ENCODE measurements around the gene AGO3. TPM values are rescaled to one million over a fixed set of nuclear protein-coding genes. Genes with fewer than 3 reads are reported as not detected.

Gene AGO3
- total RNA-seq, 1 donor from 2014 or later: 17.5 TPM

DNA sequence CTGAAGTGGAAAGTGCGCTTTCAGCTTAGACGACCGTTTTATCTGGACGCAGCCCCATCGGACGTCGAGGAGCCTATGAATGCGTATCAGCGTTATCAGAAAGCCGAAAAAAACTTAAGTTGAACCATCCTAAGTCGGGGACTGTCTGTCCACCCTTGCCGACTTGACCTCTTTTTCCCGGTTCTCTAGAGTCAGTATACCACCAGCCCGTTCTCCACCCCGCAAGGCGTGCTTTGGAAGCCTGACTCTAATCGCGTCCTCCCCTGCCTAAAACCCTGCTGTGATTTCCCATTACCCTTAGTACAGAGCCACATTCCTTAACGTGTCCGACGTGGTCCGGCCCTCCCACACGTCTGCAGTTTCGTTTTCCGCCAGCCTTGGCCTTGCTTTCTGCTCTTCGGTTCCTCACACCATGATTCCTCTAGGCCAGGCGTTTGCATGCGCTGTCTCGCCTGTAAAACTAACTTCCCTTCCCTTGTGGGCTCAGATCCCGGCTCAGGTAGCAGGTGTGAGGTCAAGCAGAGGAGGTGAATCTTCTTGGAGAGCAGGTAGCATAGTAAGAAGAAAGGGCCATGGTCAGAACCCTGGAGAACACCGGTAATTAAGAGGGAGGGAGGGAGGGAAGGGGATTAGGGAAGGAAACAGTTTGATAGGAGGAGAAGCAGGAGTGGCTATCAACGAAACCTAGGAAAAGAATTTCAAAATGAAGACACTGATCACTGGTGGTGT lies 158.7 kb downstream of the AGO3 start:
- DNase-seq (ENCODE audit: low spot score): no peak
- intact Hi-C loops (cut with DNase I): loop anchor here (2.0 kb wide), 1 partner anchor 205 kb away; no protein-coding TSS in a partner anchor

DNA sequence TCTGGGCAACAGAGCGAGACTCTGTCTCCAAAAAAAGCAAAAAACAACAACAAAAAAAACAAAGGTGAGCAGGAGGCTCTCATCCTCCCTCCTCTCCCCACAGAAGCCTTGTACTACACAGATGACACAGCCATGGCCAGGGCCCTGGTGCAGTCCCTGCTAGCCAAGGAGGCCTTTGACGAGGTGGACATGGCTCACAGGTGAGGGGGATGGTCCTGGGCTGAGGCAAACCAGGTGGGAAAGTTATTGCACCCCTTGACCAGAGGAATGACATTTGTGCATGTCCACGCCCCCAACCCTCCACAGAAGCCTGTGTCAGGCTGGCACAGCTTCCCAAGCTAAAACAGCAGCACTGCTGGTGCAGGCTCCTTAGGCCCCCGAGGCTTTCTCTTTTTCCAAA lies 160.2 kb downstream of the AGO3 start:
- DNase-seq (ENCODE audit: low spot score): no peak

DNA sequence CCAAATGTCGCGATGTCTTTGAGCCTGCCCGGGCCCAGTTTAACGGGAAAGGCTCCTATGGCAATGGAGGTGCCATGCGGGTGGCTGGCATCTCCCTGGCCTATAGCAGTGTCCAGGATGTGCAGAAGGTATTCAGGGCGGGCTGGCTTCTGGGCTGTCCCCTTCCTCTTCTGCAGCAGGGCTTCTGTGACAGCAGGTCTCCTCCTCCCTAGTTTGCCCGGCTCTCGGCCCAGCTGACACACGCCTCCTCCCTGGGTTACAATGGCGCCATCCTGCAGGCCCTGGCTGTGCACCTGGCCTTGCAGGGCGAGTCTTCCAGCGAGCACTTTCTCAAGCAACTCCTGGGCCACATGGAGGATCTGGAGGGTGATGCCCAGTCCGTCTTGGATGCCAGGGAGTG lies 160.8 kb downstream of the AGO3 start:
- no peak for DNase-seq (ENCODE audit: low spot score)
- intact Hi-C loops (cut with DNase I): no loop called here

More for the DNA sequence above, 160.2 kb downstream of the AGO3 start:
- intact Hi-C loops (cut with DNase I): no loop called here

DNA sequence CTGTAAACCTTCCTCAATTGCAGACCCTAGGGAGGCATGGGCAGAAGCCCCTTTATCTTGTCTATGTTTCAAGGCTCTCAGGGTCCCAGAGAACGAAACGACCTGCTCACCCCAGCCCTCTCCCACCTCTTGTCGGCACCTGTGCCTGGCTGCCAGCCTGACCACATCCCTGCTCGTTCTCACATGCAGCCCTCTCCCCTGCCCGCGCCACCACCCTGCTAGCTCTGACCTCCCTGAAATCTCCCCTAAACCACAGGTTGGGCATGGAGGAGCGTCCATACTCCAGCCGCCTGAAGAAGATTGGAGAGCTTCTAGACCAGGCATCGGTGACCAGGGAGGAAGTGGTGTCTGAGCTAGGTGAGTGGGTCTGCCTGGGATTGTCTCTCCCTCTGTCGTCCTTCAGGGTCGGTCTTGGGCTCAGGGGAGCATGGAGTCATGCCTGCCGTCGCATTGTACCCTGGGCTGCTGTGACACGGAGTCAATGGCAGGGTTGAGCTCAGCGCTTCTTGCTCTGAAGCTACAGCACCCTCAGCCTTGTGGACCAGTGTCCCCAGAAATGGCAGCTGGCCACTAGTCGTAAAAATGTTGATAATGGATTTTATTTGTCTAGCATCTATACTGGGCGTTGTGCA lies 161.4 kb downstream of the AGO3 start:
- intact Hi-C loops (cut with DNase I): no loop called here
- DNase-seq (ENCODE audit: low spot score): no peak

DNA sequence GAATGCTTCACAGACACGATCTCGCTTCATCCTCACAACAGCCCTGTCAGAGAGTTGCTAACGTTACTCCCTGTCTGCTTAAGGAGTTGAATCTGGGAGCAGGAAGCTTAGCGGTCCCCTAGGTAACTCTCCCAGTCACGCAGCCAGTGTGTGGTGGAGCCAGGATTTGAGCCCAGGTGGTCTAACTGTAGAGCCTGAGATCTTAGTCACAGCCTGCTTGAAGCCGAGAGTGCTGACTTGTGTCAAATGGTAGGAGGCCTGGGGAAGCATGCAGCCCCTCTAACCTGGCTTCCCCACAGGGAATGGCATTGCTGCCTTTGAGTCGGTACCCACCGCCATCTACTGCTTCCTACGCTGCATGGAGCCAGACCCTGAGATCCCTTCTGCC lies 161.9 kb downstream of the AGO3 start:
- DNase-seq (ENCODE audit: low spot score): no peak
- intact Hi-C loops (cut with DNase I): no loop called here

DNA sequence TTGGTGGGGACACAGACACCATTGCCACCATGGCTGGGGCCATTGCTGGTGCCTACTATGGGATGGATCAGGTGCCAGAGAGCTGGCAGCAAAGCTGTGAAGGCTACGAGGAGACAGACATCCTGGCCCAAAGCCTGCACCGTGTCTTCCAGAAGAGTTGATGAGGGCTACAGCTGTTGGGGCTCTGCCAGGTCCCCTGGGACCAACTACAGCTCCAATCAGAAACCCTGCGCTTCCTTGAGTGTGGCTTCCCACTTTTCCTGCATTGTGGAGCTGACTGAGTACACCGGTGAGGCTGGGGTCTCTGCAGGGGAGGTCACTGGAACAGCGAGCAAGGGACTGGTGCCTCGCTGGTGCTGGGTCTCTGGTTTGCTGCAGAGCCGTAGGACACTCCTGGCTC lies 162.3 kb downstream of the AGO3 start:
- no peak for DNase-seq (ENCODE audit: low spot score)
- intact Hi-C loops (cut with DNase I): no loop called here

DNA sequence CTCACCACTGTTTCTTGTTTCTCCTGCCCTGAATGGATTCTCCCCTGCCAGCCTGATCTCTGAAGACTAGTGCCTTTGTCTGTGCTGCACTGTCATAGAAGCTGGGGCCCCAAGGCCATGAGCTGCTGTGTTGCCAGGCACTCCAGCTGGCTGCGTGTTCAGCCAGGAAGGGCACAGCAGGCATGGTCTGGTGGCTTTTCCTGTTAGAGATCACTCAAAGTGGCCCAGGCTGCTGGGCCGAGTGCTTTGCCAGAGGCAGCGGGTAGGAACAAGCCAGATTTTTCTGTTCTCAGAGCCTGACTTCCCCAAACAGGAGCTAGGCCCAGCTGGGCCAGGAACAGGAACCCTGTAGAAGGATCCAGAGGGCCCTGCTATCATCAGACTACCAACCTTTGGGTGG lies 163.0 kb downstream of the AGO3 start:
- no peak for DNase-seq (ENCODE audit: low spot score)
- intact Hi-C loops (cut with DNase I): no loop called here

DNA sequence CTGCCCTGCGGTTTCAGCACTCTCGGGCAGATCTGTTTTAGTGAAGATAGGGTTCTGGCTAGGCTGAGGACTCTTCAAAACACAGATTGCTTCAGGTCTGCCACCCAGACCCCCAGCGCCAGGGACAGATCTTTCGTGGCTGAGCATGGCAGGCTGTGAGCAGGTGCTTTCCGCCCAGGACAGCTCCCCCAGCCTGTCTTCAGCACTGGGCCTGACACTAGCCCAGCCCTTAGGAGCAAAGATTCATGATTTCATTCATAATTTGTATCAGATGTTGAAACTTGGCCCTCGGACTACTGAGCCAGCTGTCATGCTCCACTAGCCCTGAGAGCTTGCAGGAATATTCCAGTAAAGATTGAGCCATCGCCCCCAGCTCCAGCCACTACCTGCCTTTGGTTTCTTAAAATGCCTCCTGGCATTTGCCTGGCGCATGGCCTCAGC lies 163.7 kb downstream of the AGO3 start:
- intact Hi-C loops (cut with DNase I): loop anchor here (5.0 kb wide), 1 partner anchor 123 kb away; no protein-coding TSS in a partner anchor

DNA sequence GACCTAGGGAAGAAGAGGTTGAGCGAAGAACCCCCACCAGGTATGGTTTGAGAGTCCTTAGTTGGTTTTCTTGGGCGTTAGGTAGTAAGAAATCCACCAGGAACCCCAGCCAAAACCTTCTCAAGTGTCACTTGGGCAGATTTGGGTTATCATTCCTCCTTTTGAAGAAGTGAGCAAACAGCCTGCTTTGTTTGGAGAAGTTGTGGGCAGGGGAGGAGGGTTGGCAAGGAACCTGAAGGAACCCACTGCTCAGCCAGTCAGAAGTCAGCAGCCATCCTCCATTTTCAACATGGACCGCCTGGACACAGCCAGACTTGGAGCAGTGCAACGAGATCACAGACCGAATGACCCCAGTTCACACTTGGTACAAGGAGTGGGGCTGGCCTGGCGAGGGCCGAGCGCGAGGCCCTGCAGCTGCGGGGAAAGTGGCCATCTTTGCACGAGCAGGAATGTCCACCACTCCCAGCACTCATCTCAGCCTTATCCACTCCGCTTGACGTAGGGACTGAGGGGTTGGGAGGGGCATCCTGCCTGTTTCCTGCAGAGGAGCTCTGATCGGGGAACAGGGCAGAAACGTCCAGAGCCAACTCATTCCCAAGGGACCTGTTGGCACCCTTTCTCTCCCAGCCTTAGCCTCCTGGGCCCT lies 165.0 kb downstream of the AGO3 start:
- intact Hi-C loops (cut with DNase I): loop anchor here (5.0 kb wide), 1 partner anchor 121 kb away; no protein-coding TSS in a partner anchor
- DNase-seq (ENCODE audit: low spot score): no peak

More for the DNA sequence above, 163.7 kb downstream of the AGO3 start:
- DNase-seq (ENCODE audit: low spot score): no peak

DNA sequence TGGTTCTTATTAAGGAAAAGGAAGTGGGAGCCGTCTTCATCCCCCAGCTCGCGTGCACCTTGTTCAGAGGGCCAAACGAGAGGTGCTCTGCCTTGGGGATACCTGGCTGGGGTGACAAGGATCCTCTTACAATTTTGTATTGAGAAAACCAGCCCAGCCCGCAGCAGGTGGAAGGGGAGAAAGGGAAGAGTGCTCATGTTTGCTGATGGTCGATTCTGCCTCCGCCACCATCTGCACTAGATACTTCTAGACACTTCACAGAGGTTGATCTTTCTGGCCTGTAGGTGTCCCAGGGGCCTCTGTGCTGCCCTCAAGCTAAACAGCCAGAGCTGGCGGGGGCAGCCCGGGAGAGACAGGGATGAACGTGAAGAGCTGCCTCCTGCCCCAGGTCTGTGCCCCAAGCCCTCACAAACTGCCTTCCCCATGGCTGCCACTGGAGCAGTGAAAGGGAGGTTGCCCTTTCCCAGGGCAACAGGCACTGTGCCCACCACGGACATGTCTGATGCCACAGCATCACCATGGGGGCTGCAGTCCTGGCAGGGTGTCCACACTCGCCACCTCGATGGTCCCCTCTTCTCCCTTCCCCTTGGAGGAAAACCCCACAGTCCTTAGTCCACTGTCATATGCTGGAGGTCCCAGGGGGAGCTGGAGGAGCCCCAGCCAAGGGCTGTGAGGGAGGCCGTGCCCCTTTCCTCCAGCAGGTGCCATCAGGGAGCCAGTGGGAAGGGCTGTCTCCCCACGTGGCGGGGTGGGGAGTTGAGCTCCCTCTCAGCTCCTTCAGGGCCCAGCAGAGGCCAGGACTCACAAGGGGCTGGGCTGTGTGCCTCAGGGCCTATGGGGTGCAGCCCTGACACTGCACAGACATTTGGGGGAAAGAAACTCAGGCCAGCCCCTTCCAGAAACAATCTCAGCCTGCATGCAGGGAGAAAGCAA lies 165.9 kb downstream of the AGO3 start:
- intact Hi-C loops (cut with DNase I): loop anchor here (5.0 kb wide), 1 partner anchor 121 kb away; no protein-coding TSS in a partner anchor

DNA sequence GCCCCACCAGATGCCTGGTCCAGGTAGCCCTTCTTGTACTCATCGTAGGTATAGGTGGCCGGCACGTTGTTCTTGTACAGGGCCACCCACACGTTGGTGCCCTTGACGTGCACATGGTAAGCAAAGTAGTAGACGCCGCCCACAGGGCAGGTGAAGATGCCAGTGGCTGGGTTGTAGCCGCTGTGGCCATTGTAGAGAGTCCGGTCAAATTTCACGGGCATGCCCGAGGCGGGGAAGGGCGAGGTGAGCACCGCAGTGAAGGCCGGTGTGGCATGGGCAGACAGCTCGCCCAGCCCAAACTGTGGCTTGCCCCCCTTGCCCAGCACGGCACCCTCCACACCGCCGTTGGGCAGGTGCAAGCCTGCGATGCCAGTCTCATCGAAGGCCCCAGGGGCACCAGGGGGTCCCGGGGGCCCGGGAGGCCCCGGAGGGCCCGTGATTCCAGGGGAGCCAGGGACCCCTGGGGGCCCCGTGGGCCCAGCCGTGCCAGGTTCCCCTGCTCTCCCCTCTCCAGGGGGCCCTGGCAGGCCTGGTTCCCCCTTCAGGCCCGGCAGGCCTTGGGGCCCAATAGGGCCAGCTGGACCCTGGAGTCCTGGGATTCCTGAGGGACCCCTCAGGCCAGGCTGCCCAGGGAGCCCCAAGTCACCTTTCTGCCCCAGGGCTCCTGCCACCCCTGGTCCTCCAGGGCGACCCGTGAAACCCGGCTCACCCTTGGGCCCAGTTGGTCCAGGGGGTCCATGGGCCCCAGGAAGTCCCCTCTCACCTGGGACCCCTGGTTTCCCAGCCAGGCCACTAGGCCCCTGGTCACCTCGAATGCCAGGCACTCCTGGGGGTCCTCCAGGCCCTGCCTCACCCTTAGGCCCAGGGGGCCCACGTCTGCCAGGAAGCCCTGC lies 167.0 kb downstream of the AGO3 start:
- intact Hi-C loops (cut with DNase I): loop anchor here (2.0 to 5.0 kb wide), 4 partner anchors 37 to 323 kb away; no protein-coding TSS in a partner anchor
- DNase-seq (ENCODE audit: low spot score): no peak

More for the DNA sequence above, 165.9 kb downstream of the AGO3 start:
- no peak for DNase-seq (ENCODE audit: low spot score)

DNA sequence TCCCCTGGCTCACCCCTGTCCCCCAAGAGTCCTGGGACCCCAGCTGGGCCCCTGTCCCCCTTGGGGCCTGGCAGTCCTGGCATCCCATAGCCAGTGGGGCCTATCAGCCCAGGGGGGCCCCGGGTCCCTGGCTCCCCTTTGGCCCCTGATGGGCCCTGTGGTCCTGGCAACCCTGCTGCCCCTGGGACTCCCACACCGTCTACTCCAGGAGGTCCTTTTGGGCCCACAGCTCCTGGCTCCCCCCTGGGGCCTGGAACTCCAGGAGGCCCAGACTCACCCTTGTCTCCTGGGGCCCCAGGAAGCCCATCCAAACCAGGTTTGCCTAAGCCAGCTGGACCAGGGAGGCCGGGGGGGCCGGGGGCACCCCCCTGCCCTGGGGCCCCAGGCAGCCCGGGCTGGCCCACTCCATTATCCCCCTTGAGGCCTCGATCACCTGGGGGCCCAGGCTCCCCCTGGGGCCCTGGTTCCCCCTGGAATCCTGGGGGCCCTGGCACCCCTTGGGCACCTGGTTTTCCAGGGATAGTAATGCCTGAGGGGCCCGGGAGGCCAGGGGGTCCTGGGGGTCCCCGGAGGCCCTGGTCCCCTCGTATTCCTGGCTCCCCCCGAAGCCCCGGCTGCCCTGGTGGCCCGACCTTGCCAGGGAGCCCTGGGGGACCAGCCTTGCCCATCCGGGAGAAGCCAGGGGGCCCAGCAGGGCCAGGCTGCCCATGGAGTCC lies 167.9 kb downstream of the AGO3 start:
- intact Hi-C loops (cut with DNase I): loop anchor here (2.0 to 5.0 kb wide), 4 partner anchors 36 to 322 kb away; no protein-coding TSS in a partner anchor
- no peak for DNase-seq (ENCODE audit: low spot score)

DNA sequence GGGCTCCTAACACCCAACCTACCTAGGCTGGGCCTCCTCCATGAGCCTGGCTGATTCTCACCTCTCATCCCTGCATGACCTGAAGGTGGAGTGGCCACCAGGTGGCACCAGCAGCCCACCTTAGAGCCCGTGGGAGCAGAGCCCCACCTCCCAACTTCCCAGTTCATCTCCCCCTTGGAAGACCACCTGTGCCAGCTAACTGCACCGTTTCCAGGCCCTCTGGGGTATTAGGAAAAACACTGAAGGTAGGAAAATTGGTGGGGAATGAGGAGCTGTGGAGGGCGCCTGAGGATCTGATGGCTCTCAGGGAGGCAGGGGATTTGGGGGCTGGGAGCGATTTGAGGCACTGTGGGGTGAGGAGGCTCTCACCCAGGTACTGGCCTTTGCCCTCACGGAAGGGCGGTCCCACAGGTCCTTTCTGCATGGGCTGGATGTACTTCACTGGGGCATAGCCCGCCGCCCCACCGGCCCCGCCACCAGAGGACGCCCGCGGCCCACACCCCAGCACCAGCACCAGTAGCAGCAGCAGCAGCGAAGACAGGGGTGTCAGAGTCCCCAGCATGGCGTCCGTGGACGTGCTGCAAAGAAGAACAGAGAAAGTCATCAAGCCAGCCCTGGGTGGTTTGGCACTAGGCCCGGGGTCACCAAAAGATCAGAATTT lies 168.9 kb downstream of the AGO3 start:
- DNase-seq (ENCODE audit: low spot score): peak; percentile 88
- intact Hi-C loops (cut with DNase I): loop anchor here (2.0 to 5.0 kb wide), 5 partner anchors 35 to 321 kb away; no protein-coding TSS in a partner anchor

DNA sequence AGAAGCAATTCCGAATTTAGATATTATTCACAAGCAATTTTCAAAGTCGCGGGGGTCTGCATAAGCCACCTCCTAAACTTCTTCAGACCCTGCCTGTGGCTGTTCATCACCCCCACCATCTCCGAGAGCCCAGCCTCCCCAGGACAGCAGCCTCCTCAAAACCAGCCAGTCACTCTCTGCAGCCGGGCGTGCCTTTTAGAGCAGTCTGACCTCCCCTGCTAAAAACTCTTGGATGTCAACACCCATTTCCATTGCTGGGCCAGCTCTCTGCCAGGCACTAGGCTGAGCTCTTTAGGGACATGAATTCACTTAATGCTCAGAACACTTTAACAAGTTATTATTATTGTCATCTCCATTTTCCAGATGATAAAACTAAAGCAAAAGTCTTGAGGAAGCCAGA lies 169.5 kb downstream of the AGO3 start:
- intact Hi-C loops (cut with DNase I): loop anchor here (5.0 kb wide), 1 partner anchor 187 kb away; no protein-coding TSS in a partner anchor
- DNase-seq (ENCODE audit: low spot score): no peak

DNA sequence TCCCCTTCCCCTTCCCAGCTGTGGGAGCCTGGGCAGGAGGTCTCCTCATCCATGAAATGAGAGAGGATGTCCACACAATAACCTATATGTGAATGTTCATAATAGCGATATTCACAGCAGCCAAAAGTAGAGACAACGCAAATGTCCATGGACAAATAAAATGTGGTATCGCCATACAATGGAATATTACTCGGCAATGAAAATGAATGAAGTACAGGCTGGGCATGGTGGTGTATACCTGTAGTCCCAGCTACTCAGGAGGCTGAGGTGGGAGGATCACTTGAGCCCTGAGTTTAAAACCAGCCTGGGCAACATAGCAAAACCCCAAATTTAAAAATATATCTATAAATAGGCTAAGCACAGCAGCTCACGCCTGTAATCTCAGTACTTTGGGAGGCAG lies 170.6 kb downstream of the AGO3 start:
- intact Hi-C loops (cut with DNase I): loop anchor here (5.0 kb wide), 1 partner anchor 186 kb away; no protein-coding TSS in a partner anchor
- DNase-seq (ENCODE audit: low spot score): no peak

DNA sequence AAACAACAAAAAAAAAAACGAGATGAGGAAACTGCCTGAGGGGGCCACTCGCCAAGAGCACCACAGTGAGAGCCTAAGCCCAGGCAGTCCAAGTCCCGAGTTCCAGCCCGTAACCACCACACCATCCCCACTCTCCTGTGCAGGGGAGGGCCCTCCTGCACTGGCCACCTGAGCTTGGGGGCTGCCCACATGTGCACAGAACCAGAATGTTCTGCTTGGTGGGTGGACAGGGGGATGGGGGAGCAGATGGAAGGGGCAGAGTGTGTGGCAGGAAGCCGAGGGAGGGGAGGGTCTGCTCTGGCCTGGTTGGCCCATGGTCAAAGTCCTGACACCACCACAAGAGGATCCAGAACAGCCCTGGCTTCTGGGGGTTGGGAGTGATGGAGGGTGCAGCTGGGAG lies 175.4 kb downstream of the AGO3 start:
- intact Hi-C loops (cut with DNase I): no loop called here
- no peak for DNase-seq (ENCODE audit: low spot score)

DNA sequence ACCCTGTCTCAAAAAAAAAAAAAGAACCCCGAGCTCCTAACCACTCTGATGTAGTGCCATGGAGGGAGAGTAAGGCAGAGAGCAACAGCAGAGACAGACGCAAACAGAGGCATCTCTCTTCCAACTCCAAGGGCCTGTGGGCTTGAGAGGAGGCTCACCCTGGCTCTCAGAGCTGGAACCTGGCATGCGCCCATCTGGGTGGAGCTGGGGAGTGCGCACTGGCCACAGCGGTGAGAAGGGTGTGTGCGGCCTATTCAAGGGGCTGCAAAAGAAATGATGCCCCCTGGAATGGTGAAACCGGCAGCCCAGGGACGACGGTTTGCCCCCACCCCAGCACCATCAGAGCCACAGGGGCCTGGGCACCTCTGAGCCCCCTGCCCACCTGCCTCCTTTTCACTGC lies 176.5 kb downstream of the AGO3 start:
- intact Hi-C loops (cut with DNase I): no loop called here
- DNase-seq (ENCODE audit: low spot score): no peak

All from cardiac septum (tissue), 1 donor.